Lung (tissue), 12 donors: ENCODE measurements around the gene TMEM150B. TPM values are rescaled to one million over a fixed set of nuclear protein-coding genes. Genes with fewer than 3 reads are reported as not detected.

ENCODE experiments used
- ATAC-seq: fragments of 200-7000 bp; cut with Tn5 transposase; one replicate; pipeline ENCODE4 v1.9.1; 2020; ENCODE audit warnings: moderate number of reproducible peaks; ENCODE audit not compliant: insufficient read depth, low FRiP score
- DNase-seq, 3 donors: peaks; one replicate each; pipeline ENCODE4 v3.0.0-alpha.2; 2013 to 2017
- H3K27ac ChIP-seq, 2 donors: one replicate each; pipeline ENCODE4 v1.5.1; 2013; ENCODE audit warnings: mild to moderate bottlenecking in 2 of 2, moderate library complexity in 2 of 2, control low read depth in 1 of 2, inconsistent platforms in 1 of 2, low read depth in 1 of 2, low read length in 1 of 2
- H3K27me3 ChIP-seq, 3 donors: one replicate each; pipeline ENCODE4 v1.5.1; 2013; ENCODE audit warnings: low read length in 2 of 3; ENCODE audit not compliant: control insufficient read depth in 3 of 3, insufficient read depth in 3 of 3
- H3K36me3 ChIP-seq, 4 donors: one replicate each; pipeline ENCODE4 v1.5.1; 2013; ENCODE audit warnings: low read length in 4 of 4, mild to moderate bottlenecking in 1 of 4, moderate library complexity in 1 of 4; ENCODE audit not compliant: control insufficient read depth in 4 of 4, insufficient read depth in 4 of 4
- H3K4me1 ChIP-seq, 5 donors: one replicate each; pipeline ENCODE4 v1.5.1; 2013; ENCODE audit warnings: low read length in 5 of 5, mild to moderate bottlenecking in 2 of 5, moderate library complexity in 1 of 5; ENCODE audit not compliant: control insufficient read depth in 5 of 5, insufficient read depth in 5 of 5
- H3K4me3 ChIP-seq: one replicate; pipeline ENCODE4 v1.5.1; 2013; ENCODE audit warnings: mild to moderate bottlenecking, control low read depth, moderate library complexity
- H3K9ac ChIP-seq, 2 donors: one replicate each; pipeline ENCODE4 v1.5.1; 2013; ENCODE audit warnings: low read length in 2 of 2, control low read depth in 1 of 2; ENCODE audit not compliant: insufficient read depth in 1 of 2
- H3K9me3 ChIP-seq, 4 donors: one replicate each; pipeline ENCODE4 v1.5.1; 2013; ENCODE audit warnings: low read length in 3 of 4, mild to moderate bottlenecking in 1 of 4, moderate library complexity in 1 of 4; ENCODE audit not compliant: control insufficient read depth in 4 of 4, insufficient read depth in 3 of 4
- CTCF ChIP-seq: IDR thresholded peaks from 2 replicates; pipeline ENCODE4 v1.5.1; 2012; ENCODE audit warnings: mild to moderate bottlenecking; ENCODE audit errors: control extremely low read depth, extremely low read depth
- WGBS, 2 donors: extraction: QIAGEN DNeasy Blood & Tissue Kit; methylation state at CpG; one replicate each; pipeline ENCODE4 v1.1.7; 2013; 5-methylcytosine and 5-hydroxymethylcytosine counted together
- polyA plus RNA-seq, 2 donors: library from polyadenylated mRNA; stranded (reverse); fragments of 200-250 nt; gene quantifications; one replicate each; pipeline ENCODE4 v1.2.1, GENCODE V29; 2013
- total RNA-seq, 2 donors: library from RNA; depleted of rRNA in 1 of 2; stranded (reverse); fragments of >200 nt in 1 of 2; gene quantifications; one replicate each; pipeline ENCODE4 v1.2.1, GENCODE V29; 2014 to 2021
- donor health status: control.
- donor health status: control.
- donor health status: Bipolar disorder and iron deficiency.
- donor health status: healthy.
- donor health status: DM: yes; HTN: yes; CAD: no.

The TMEM150B gene
- total and polyA plus RNA-seq, 4 donors, result 2.3 to 23.0 (median 17.0) TPM

GRCh38 chr19:55300886-55301458 lies 24.2 kb downstream of the TMEM150B start:
- ATAC-seq, result no peak
- H3K4me1 ChIP-seq, result peaks cover 0 to 8% (median 3%) of the 10 kb centered on the region in 5 donors
- H3K9ac ChIP-seq, result no peak overlapping the region
- 77 to 78% methylated on average over 15 of the region's 15 CpGs for WGBS, 2 donors
- TF ChIP-seq CTCF, result no peak
- H3K27me3 ChIP-seq, result no peaks in the 10 kb centered on the region
- H3K36me3 ChIP-seq, result peaks cover 0 to 10% (median 2%) of the 10 kb centered on the region in 4 donors
- H3K27ac ChIP-seq, result no peak overlapping the region
- no peaks in the 10 kb centered on the region for H3K9me3 ChIP-seq
- H3K4me3 ChIP-seq, result no peak overlapping the region
- DNase-seq, result no peak

- ATAC-seq (no peak), DNase-seq (no peak)
- WGBS, 2 donors, result 84 to 95% methylated on average over 10 of the region's 10 CpGs
- no peak for TF ChIP-seq CTCF
- peaks cover 0 to 6% (median 2%) of the 10 kb centered on the region in 4 donors for H3K36me3 ChIP-seq
- no peak overlapping the region for H3K4me3 ChIP-seq
- no peaks in the 10 kb centered on the region for H3K9me3 ChIP-seq
- no peaks in the 10 kb centered on the region for H3K27me3 ChIP-seq
- no peak overlapping the region for H3K27ac ChIP-seq
- peaks cover 0 to 8% (median 3%) of the 10 kb centered on the region in 5 donors for H3K4me1 ChIP-seq
- no peak overlapping the region for H3K9ac ChIP-seq
Observed at GRCh38 chr19:55299991-55300390, 25.1 kb downstream of the TMEM150B start.

- peaks cover 0 to 8% (median 3%) of the 10 kb centered on the region in 5 donors for H3K4me1 ChIP-seq
- no peak overlapping the region for H3K27ac ChIP-seq
- H3K36me3 ChIP-seq, result peaks cover 0 to 7% (median 2%) of the 10 kb centered on the region in 4 donors
- H3K9me3 ChIP-seq, result no peaks in the 10 kb centered on the region
- H3K9ac ChIP-seq, result no peak overlapping the region
- WGBS, 2 donors, result 88% methylated on average over 10 of the region's 10 CpGs
- ATAC-seq (no peak), DNase-seq (no peak)
- no peak for TF ChIP-seq CTCF
- H3K27me3 ChIP-seq, result no peaks in the 10 kb centered on the region
- no peak overlapping the region for H3K4me3 ChIP-seq
Observed at GRCh38 chr19:55297267-55297666, 27.9 kb downstream of the TMEM150B start.
